Stimulated activated CD8-positive, alpha-beta memory T cell treated with anti-CD3 and anti-CD28 coated beads, Interleukin-7, amount 100 ng/mL, for 24 hours (primary cell): ENCODE results near the gene TMEM150C.
"Not testable (repeated sequence)": the region's sequence is repeated elsewhere in the genome, so short reads cannot be mapped to it uniquely, and the experiment has no call there.

Experiments used
- DNase-seq: peaks from one replicate; pipeline ENCODE4 v3.0.0-alpha.2; 2020; ENCODE audit warnings: low read depth

The TMEM150C gene

DNA sequence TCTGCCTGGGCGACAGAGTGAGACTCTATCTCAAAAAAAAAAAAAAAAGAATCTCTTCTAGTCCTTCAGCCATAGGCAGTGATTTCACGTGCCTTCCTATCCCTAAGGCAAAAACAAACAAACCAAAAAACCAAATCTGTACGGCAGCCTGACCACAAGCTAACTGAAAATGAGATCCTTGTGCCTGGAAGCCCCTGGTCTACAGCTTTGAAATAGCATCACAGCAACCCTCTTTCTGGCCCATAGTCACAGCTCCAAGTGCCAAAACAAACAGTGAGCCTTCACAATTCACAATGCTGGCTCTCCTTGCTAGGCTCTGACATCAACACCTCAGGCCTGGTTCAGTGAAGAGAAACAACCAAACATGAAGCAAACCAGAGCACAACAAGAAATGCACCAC is 46.1 kb downstream of the TMEM150C start:
- no peak for DNase-seq

DNA sequence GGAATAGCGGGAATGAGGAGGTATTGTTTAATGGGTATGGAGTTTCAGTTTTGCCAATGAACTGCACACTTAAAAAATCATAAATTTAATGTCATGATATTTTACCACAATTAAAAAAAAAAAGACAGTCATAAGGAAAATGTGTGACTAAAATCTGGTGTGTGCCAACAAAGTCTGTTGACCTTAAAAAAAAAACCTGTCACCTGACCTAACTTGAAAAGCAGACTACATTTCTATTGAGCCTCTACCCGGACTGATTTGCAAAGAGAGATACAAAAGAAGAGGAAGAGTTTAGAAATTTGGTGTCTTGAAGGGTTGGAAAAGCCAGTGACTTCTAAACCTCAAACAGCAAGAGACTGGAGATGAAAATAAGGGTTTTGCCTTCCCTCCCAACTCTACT is 48.4 kb downstream of the TMEM150C start:
- no peak for DNase-seq

GRCh38 chr4:82510216-82510615 is 51.6 kb downstream of the TMEM150C start:
- no peak for DNase-seq

GRCh38 chr4:82508806-82509428 is 52.9 kb downstream of the TMEM150C start:
- no peak for DNase-seq

DNA sequence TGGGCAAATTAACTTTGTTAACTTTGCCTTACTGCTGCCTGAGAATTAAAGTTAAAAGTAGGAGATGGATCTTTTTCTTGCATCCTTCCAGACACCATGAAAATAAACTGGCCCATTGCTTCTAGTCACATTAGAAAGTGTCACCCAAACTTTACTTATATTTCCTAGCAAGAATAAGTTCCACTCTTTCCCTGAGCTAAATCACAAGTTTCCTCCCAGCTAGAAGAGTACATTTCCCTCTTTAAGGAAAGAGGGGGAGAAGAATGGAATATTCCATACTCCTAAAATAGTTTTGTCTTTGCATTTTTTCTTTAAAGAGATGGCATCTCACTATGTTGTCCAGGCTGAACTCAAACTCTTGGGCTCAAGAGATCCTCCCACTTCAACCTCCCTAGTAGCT is 53.8 kb downstream of the TMEM150C start:
- DNase-seq, result no peak

DNA sequence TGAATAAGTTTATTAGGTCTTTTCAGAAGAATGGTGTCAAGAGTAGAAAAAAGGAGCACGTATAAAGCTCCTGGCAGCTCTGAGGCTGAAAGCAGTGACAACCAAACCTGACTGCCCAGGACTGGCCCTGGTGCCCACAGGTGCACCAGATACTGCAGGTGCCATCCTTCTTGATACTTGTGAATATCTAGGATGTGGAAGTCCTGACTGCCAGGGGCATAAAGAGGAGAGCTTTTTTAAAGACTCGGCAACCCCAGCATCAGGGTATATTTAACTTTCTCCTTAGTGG is 60.7 kb downstream of the TMEM150C start:
- DNase-seq, result no peak

- DNase-seq, result no peak
Measured at GRCh38 chr4:82500435-82501153, 61.2 kb downstream of the TMEM150C start.

DNA sequence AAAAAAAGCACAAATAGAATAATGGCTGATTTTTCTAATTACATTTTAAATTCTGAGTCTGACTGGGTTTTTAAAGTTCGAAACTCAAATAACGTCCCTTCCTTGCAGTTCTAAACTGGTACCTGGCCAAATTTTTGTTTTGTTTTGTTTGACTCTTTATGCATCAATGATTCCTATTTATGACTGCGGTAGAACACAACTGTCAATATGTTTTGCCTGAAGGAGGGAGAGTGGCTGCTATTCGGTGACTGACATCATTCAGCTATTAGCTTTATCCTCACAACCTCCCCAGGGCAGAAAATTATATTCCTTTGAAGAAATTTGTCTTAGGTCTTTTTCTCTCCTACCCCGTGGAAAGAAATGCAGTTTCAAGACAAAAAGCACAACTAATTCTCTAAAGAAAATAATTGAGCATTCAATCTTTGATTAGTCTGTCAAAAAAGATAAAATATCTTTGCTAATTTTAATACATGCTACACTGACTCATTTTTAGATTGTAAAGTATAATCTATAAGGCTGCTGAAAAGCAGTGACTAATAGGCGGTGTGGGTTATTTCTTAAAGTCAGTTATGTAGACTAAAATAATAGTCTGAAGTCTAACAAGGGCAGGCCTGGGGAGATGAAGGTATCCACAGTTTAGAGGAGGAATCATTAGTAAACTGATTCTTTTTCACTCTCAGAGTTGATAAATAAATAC is 61.9 kb downstream of the TMEM150C start:
- DNase-seq, result no peak

DNA sequence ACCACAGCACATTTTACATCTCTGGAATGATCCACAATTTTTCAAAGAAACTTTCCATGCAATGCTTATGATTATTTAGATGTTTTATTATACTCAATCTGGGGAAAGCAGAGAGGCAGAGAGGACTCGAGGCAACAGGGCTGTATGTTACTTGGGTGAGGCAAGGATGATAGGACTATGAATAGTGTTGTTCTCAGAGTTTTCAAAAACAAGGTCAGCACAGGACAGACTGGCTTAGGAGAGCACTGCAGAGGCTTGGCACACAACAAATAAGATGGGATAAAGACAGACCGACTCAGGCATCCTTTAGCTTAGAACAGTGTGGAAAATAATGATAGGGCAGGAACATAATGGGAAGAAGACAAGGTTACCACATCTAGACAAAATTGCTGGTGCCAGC is 65.4 kb downstream of the TMEM150C start:
- no peak for DNase-seq

DNA sequence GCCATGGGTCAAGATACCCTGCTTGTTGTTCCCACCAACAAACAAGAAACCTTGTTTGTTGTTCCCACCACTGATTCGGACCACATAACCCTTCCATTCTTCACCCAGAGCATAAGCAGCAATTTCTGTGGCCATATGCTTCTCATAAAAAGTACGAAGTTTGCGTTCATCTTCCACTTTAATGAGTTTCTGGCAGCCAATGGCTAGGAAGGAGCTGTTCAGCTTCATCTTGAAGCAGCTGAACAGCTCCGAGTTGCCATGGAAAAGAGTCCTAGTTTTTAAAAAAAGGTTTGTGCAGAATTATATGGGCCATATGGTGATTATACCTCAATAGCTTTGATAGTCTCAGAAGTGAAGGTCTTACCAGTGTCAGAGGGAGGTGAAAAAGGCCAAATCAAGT is 66.1 kb downstream of the TMEM150C start:
- no peak for DNase-seq

- DNase-seq, result no peak
Measured at GRCh38 chr4:82493721-82494425, 67.9 kb downstream of the TMEM150C start.

GRCh38 chr4:82491251-82491960 is 70.4 kb downstream of the TMEM150C start:
- no peak for DNase-seq

- no peak for DNase-seq
Measured at GRCh38 chr4:82489987-82490386, 71.8 kb downstream of the TMEM150C start.

DNA sequence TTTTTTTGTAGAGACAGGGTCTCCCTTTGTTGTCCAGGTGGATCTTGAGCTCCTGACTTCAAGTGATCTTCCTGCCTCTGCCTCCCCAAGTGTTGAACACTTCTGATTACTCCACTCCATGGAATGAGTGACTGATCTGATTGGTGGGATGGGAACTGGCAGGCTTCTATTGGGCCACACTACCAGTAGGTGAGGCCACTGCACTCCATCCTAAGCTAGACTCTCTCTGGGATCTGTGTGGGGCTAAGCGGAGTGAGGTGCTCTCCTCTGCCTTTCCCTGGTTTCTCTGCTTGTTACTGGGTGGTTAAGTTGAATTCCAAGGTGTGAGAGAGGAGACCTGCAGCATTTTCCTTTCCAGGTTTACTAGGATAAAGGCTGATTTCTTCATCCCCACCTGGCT is 72.7 kb downstream of the TMEM150C start:
- DNase-seq, result no peak

DNA sequence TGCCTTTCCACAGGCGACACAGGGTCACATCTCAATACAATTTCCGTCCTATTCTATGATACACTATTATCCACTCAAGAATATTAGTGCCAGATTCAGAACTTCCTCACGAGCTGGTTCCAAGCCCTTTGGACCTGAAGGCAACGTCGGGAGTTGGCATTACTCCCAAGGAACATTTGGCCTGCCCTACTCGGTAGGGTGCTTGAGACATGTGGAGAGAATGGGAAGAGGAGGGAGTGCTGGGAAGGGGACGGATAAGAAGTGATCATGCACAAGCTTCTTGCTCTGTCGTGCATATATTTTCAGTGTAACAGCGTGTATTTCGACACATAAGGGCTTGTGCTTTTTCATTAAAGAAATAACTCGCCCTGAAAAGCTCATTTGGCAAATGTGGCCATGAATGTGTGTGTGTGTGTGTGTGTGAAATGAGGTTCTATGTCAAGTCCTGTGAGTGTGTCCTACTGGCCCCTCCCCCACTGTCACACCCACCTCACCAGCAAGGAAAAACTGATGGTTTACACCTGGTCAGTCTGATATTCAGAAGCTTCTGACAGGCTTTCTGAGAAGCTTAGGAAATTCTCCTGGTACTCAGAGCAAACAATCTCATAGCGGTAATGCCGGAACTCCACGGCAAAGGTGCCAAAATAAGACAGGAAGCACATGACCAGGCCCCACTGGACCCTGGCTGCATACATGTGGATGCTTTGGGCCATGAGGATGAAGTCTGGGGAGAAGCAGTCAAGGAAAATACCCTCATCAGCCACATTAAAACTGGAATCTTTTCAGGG is 76.6 kb downstream of the TMEM150C start:
- DNase-seq, result no peak

- no peak for DNase-seq
Measured at GRCh38 chr4:82482387-82482786, 79.4 kb downstream of the TMEM150C start.

GRCh38 chr4:82481506-82481840 is 80.3 kb downstream of the TMEM150C start:
- no peak for DNase-seq

DNA sequence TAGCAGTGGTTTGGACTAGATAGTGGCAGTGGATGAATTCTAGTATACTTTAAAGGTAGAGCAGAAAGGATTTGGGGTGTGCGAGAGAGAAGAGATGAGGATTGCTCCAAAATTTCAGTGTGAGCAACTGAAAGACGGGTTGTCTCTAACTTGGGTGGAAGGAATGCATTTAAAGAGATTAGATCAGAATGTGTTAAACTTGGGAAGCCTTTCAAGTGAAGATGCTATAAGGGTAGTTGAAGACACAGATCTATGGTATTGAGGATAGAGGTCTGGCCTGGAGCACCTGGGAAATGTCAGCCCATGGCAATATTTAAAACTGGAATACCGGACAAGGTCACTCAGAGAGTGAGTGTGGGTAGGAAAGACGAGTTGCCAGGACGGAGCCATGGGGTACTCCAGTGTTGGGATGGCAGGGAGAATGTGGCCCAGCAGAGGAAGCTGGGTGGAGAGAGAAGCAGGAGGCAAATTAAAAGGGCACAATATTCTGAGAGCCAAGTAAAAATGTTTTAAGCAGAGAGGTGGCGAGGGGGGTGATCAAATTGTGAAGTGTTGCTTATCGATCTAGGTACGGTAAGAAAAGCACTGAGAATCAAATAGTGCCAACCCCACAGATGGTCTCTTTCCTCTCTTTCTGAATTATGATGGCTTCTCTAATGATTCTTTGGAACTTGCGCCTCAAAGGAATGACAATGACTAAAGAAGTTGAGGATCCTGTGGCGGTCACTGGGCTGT is 80.8 kb downstream of the TMEM150C start:
- no peak for DNase-seq

DNA sequence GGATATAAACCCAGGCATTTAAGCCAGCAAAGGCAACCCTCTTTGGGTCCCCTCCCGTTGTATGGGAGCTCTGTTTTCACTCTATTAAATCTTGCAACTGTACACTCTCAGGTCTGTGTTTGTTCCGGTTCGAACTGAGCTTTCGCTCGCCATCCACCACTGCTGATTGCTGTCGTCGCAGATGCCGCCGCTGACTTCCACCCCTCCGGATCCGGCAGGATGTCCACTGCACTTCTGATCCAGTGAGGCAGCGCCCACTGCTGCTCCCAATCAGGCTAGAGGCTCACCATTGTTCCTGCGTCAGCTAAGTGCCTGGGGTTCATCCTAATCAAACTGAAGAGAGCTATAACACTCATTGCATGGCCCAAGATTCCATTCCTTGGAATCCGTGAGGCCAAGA is 82.2 kb downstream of the TMEM150C start:
- DNase-seq, result no peak

- DNase-seq, result not testable (repeated sequence)
Measured at GRCh38 chr4:82477469-82477868, 84.3 kb downstream of the TMEM150C start.

GRCh38 chr4:82475931-82476330 is 85.9 kb downstream of the TMEM150C start:
- DNase-seq, result not testable (repeated sequence)
